ENCODE measurements around the gene SUPT4H1.

Gene SUPT4H1

DNA sequence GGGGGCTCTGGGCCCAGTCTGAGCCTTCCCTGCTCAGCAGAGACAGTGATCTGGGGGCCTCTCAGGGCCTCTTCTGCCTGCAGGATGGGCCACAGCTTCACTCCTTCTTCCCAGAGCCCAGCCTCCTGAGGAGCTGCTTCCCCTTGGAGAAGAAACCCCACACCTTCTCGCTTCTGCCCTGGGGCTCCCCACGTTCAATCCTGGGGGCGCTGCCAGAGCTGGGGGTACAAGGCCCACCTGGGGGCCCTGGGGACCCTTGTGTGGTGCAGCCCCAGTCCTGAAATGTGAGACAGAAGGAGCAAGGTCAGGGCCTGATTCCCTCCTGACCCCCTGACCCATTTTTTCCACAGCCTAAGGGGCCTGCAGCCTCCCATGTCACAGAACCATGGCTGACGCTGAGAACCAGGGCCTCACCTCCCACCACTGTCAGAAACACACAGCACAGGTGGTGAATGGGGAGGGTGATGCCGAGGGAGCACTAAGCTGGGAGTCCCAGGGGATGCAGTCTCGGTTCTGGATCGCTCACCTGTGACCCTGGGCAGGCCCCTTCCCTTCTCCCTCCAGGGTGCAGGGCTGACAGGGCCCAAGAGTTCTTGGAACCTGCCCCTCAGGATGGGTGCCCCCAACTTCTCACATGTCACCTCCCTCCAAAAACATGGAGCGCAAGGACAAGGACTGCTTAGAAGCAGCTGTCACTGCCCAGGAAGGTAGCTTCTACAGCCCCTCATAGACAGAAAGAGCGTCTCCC, 49.7 kb downstream of the SUPT4H1 start:
- no peak overlapping the region for H3K4me3 ChIP-seq (ENCODE audit: low read depth, low read length)
- no peak for DNase-seq (ENCODE audit: low read depth, low spot score)
- ChIA-PET POLR2A (no interaction called here), CTCF (interaction anchor here (0.6 to 4.3 kb wide), 7 partner anchors 12 to 177 kb away, joined by 3 to 30 read pairs (median 4); no protein-coding TSS in a partner anchor)
- TF ChIP-seq, protein P1, sequence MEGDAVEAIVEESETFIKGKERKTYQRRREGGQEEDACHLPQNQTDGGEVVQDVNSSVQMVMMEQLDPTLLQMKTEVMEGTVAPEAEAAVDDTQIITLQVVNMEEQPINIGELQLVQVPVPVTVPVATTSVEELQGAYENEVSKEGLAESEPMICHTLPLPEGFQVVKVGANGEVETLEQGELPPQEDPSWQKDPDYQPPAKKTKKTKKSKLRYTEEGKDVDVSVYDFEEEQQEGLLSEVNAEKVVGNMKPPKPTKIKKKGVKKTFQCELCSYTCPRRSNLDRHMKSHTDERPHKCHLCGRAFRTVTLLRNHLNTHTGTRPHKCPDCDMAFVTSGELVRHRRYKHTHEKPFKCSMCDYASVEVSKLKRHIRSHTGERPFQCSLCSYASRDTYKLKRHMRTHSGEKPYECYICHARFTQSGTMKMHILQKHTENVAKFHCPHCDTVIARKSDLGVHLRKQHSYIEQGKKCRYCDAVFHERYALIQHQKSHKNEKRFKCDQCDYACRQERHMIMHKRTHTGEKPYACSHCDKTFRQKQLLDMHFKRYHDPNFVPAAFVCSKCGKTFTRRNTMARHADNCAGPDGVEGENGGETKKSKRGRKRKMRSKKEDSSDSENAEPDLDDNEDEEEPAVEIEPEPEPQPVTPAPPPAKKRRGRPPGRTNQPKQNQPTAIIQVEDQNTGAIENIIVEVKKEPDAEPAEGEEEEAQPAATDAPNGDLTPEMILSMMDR (IDR thresholded peaks at IDR 0.05; ENCODE audit: insufficient read depth, low read length, missing control alignments), result no peak

DNA sequence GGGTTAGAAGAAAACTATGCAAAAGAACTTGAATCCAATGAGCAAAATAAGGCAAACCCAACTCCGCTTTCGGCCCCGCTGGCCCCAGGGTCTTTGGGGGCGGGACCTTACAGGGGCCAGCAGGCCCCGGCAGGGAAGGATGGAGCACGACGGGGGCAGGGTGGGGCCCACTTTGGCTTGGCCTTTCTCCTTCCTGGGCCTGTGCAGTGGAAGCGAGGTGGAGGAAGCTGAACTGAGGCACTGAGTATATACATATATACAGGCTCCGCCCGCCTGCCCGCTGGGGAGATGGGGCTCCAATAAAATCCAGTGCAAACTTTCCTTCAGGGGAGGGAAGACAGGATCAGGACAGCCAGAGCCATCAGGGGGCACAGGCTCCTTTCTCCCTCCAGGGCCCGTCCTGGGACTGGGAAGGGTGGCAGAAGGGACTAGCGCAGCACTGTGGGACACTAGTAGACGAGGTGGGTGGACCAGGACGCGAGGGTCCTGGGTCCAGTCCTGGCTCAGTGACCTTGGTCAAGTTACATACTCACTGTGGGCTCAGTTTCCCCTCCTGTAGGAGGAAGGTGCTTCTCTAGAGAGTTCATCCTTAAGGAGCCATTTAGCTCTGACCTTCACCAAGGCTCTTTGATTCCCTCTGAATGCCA, 50.4 kb downstream of the SUPT4H1 start:
- no peak for DNase-seq (ENCODE audit: low read depth, low spot score)
- H3K4me3 ChIP-seq (ENCODE audit: low read depth, low read length), result no peak overlapping the region
- ChIA-PET CTCF (interaction anchor here (0.6 to 2.1 kb wide), 4 partner anchors 13 to 176 kb away, joined by 3 to 7 read pairs (median 4); no protein-coding TSS in a partner anchor), POLR2A (no interaction called here)
- TF ChIP-seq, protein P1 (IDR thresholded peaks at IDR 0.05; ENCODE audit: insufficient read depth, low read length, missing control alignments), result no peak

DNA sequence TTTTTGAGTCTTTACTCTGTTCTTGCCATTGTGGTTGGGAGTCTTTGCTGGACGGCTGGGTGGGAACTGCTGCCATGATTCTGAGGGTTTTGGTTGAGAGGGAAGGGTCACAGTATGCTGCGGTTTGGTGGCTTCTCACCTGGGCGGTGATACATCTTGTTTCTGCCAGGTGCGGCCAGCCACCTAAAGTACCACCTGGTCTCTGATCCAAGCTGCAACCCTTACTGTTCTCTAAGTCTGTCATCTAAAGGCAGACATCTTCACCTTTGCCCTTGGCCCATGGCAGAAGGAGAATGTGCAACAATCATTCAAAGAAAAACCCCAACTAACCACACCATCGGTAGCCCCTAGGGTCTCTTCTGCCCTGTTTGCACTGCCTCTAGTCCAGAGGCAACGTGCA, 51.7 kb downstream of the SUPT4H1 start:
- DNase-seq (ENCODE audit: low read depth, low spot score), result no peak
- TF ChIP-seq, protein P1 (IDR thresholded peaks at IDR 0.05; ENCODE audit: insufficient read depth, low read length, missing control alignments), result no peak
- ChIA-PET CTCF (interaction anchor here (2.1 kb wide), 1 partner anchor 17 kb away, joined by 7 read pairs; no protein-coding TSS in a partner anchor), POLR2A (no interaction called here)
- no peak overlapping the region for H3K4me3 ChIP-seq (ENCODE audit: low read depth, low read length)

All from AG04449 (cell line).